ENCODE data around the gene TM4SF4.
"Not testable (repeated sequence)": the region's sequence is repeated elsewhere in the genome, so short reads cannot be mapped to it uniquely, and the experiment has no call there.

The TM4SF4 gene
- 0 reads per million in 4 donors for total RNA-seq

- DNase-seq, result no peak
These were observed at the start of gene TM4SF4 for GRCh38 chr3:149474250-149474817. TM4SF4 (plus strand) TSS chr3:149474697; CDS start chr3:149474878, 181 bp downstream.

GRCh38 chr3:149424918-149425317 lies 49.6 kb upstream of the TM4SF4 start:
- no peak for DNase-seq

- no peak for DNase-seq
These were observed 48.2 kb upstream of the TM4SF4 start for GRCh38 chr3:149426325-149426724.

- DNase-seq, result no peak
These were observed 46.4 kb upstream of the TM4SF4 start for GRCh38 chr3:149428087-149428486.

- DNase-seq, result no peak
These were observed 44.3 kb upstream of the TM4SF4 start for GRCh38 chr3:149430216-149430615.

GRCh38 chr3:149432149-149432548 lies 42.3 kb upstream of the TM4SF4 start:
- no peak for DNase-seq

GRCh38 chr3:149435996-149436885 lies 38.3 kb upstream of the TM4SF4 start:
- DNase-seq, result no peak

GRCh38 chr3:149437286-149437685 lies 37.2 kb upstream of the TM4SF4 start:
- no peak for DNase-seq

- no peak for DNase-seq
These were observed 36.8 kb upstream of the TM4SF4 start for GRCh38 chr3:149437710-149438109.

GRCh38 chr3:149438981-149439380 lies 35.5 kb upstream of the TM4SF4 start:
- no peak for DNase-seq

- DNase-seq, result no peak
These were observed 32.9 kb upstream of the TM4SF4 start for GRCh38 chr3:149441642-149442041.

- no peak for DNase-seq
These were observed 32.5 kb upstream of the TM4SF4 start for GRCh38 chr3:149442043-149442442.

GRCh38 chr3:149442851-149443544 lies 31.5 kb upstream of the TM4SF4 start:
- DNase-seq, result no peak

- no peak for DNase-seq
These were observed 31.0 kb upstream of the TM4SF4 start for GRCh38 chr3:149443545-149443912.

- not testable (repeated sequence) for DNase-seq
These were observed 29.6 kb upstream of the TM4SF4 start for GRCh38 chr3:149444867-149445266.

GRCh38 chr3:149448331-149448831 lies 26.1 kb upstream of the TM4SF4 start:
- no peak for DNase-seq

- no peak for DNase-seq
These were observed 25.3 kb upstream of the TM4SF4 start for GRCh38 chr3:149449182-149449581.

- DNase-seq, result no peak
These were observed 24.7 kb upstream of the TM4SF4 start for GRCh38 chr3:149449799-149450198.

GRCh38 chr3:149450281-149450680 lies 24.2 kb upstream of the TM4SF4 start:
- DNase-seq, result no peak

GRCh38 chr3:149452036-149452435 lies 22.5 kb upstream of the TM4SF4 start:
- no peak for DNase-seq

- DNase-seq, result no peak
These were observed 21.2 kb upstream of the TM4SF4 start for GRCh38 chr3:149453140-149453805.

- DNase-seq, result no peak
These were observed 19.8 kb upstream of the TM4SF4 start for GRCh38 chr3:149454746-149455145.

- no peak for DNase-seq
These were observed 19.1 kb upstream of the TM4SF4 start for GRCh38 chr3:149455366-149455765.
